CD4-positive, alpha-beta T cell treated with Interleukin-15 for 4 hours (primary cell): Measurements from ENCODE around the gene NUP133.
"Not testable (repeated sequence)": the region's sequence is repeated elsewhere in the genome, so short reads cannot be mapped to it uniquely, and the experiment has no call there.

Source experiments
- DNase-seq: peaks from one replicate; pipeline ENCODE4 v3.0.0-alpha.2; 2020; ENCODE audit warnings: low spot score

Gene NUP133

GRCh38 chr1:229507951-229508822, at the start of gene NUP133:
Gene NUP133, minus strand, starts transcription at chr1:229508341. Its CDS starts 92 bp downstream, at chr1:229508249.
- peak; percentile 96 for DNase-seq

GRCh38 chr1:229557200-229557850, 49.2 kb upstream of the NUP133 start:
- peak; percentile 35 for DNase-seq

GRCh38 chr1:229554886-229555621, 46.9 kb upstream of the NUP133 start:
- no peak for DNase-seq

GRCh38 chr1:229553621-229554130, 45.5 kb upstream of the NUP133 start:
- no peak for DNase-seq

DNA sequence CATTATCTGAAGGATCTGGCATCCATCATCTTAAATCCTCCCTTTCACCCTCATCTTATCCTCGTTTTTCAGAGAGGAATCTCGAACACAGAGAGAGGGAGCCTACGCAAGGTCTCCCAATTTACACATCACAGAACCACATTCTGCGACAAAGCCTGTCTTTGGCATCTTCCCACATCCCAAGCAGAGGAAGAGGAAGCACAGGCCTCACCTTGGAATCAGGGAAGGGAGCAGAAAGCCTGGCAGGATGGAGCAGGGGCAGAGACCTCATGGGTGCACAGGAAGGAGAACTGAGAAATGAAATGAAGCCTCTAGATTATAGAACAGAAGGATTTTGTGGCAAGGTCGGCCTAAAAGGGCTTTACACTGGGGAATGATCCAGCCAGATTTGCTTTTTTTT, 44.6 kb upstream of the NUP133 start:
- DNase-seq, result no peak

- DNase-seq, result no peak
Observed at GRCh38 chr1:229550812-229551567, 42.8 kb upstream of the NUP133 start.

- no peak for DNase-seq
Observed at GRCh38 chr1:229547542-229547941, 39.4 kb upstream of the NUP133 start.

GRCh38 chr1:229544587-229544986, 36.4 kb upstream of the NUP133 start:
- no peak for DNase-seq

DNA sequence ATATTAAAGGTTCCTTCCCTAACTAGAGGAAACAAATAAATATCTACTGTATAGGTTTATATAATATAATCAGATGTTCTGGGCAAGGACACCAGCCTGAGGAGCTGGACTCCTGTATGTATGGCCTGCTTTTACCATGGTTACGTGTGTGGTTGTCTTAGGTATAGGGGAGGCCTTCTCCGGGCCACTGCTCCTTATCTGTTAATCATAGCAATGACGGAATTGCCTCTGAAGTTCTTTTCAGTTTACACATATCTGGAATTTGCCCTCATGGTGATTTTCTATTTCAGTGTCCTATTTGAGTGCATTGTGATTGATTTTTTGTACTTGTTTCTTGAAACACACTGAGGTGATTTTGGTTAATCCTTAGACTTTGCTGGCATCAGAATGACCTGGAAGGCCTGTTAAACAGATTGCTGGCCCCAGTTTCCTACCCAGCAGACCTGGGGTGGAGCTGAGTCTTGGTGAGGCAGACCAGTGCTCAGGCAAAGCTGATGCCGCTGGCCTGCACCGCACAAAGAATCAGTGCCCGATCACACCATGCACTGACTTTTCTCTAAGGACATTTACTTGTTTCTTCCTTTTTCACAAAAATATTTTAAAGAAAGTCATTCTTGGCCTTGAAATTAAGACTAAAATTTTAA, 31.8 kb upstream of the NUP133 start:
- DNase-seq, result no peak

DNA sequence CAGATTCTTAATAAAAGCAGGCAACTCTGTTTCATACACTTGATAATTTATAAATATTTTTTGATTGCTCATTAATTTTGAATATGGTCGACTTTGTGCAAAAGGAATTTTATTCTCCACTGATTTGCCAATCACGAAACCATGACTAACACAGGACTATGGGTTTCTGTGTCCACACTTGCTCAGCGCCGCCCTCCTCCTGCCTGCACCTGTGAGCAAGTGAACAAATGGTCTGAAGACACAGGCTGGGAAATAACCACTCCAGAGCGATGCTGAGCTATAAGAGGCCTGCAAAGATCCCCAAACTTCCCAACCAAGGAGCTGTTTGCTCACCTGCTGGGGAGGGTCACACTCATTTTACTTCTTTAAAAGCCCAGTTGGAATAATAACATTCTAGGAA, 30.8 kb upstream of the NUP133 start:
- DNase-seq, result no peak

DNA sequence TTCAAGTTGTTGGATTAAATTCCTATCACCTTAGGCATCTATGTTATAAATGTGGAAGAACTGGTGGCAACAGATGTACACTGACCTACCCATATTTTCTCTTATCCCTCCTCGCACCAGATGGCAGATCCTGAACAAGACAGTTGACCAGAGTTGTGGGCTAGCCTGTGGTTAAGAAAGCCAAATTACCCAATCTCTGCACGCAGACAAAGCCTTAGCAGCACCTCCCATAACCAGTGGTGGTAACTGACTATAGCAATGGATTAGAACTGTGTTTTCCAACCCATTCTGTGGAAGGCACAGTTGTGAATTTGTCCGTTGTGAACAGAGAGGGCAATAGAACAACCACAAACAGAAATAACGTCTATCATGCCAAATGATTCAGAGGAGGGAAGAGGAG, 29.8 kb upstream of the NUP133 start:
- no peak for DNase-seq

GRCh38 chr1:229536982-229537381, 28.8 kb upstream of the NUP133 start:
- DNase-seq, result no peak

GRCh38 chr1:229535230-229535629, 27.1 kb upstream of the NUP133 start:
- no peak for DNase-seq

DNA sequence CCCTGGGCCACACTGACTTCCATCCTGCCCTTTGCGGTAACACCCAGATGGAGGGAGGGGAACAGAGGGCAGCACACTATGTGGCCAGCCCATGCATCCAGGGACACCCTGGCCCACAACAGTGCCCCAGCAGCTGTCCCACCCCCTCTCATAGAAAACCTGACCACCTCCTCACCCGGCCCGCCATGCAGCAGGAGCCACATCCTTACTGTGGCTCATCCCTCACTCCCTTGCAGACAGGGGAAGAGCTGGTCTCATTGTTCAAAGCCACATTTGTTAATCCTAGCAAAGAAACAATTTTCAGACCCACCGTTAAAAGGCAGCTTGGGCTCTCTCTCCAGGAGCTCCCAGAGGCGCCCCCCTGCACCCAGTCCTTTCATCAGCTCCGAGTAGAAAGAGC, 23.2 kb upstream of the NUP133 start:
- DNase-seq, result no peak

- DNase-seq, result no peak
Observed at GRCh38 chr1:229529639-229530038, 21.5 kb upstream of the NUP133 start.

DNA sequence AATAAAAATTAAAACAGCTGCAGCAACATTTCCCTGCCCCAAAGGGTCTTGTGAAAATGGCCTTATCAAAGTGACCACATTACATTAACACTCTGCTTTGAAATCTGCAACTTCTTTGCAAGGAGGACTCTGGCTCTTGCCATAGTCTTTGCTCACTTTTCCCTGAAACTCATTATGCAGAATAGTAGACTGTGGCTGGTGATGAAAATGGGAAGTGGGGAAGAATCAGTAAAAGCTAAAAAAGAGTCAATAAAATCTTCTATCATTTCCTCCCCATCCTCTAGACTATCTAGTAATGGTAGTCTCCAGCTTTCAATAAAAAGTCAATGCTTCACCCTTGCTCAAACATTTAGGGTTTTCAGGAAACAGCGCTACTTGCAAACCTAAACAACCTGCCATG, 18.6 kb upstream of the NUP133 start:
- DNase-seq, result no peak

DNA sequence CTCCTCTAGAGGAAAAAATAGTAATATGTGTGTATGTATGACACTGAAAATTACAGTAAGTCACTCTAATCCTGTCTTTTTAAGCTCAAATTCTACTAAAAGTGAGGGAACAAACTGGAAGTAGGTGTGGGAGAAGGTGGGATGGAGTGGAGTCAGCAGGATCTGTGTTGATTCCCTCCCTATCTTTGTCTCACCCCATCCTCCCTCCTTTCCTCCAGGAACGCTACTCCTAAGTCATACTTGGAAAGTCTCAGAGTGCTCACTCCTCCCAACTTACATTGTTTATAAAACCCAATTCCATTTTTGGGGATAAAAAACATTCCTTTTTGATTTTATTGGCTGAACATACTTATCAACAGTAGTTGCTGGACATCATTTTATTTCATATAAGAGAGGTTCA, 14.9 kb upstream of the NUP133 start:
- no peak for DNase-seq

DNA sequence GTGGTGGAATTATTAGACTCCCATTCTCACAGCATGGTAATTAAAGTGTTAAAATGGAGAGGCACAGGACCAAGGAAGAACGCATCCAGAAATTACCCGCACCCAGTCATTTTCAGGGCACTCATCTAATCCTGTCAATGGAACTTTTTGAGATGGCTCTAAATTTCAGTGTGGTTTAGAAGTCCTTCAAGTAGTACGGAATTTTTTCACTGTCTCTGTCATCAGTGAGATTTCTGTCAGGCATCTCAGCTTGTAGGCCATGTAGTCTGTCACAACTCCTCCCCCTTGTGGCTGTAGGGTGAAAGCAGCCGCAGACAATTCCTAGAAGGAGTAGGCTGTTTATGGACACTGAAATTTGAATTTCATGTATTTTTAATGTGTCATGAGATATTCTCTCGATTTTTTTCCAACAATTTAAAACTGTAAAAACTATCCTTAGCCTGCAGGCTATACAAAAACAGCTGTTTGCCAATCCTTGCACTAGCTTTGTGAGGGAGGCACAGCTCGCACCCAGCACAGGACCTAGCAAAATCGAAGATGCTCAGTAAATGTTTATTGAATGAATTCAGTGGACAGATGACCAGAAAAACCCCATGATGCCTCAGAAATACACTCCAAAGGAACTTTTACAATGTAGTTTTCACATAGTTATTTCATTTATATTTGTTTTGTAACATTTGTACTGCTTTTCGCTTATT, 6.6 kb upstream of the NUP133 start:
- DNase-seq, result peak; percentile 73

DNA sequence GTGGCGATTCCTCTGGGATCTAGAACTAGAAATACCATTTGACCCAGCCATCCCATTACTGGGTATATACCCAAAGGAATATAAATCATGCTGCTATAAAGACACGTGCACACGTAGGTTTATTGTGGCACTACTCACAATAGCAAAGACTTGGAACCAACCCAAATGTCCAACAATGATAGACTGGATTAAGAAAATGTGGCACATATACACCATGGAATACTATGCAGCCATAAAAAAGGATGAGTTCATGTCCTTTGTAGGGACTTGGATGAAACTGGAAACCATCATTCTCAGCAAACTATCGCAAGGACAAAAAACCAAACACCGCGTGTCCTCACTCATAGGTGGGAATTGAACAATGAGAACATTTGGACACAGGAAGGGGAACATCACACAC, 3.5 kb upstream of the NUP133 start:
- DNase-seq, result not testable (repeated sequence)

- not testable (repeated sequence) for DNase-seq
Observed at GRCh38 chr1:229511201-229511600, 3.1 kb upstream of the NUP133 start.

DNA sequence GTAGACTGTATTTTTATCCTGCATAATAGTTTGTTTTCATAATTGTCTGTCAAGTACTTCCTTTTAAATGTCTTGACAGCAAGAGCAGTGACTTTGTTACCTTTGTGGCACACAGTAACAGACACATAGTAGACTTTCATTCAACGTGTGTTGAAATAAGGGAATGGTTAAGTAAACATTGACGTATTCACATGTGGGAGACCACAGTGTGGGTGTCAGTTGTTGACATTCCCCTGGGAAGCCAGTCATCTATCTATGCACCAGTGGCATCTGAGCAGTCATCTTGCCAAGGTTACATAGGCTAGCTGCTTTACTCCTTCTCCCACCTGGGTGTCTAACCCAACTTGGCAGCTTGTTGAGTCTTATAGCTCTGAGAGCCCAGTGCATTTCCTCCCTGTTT, 1.4 kb upstream of the NUP133 start:
- DNase-seq, result no peak
